Measurements from ENCODE around the gene MCF2. TPM values are rescaled to one million over a fixed set of nuclear protein-coding genes. Genes with fewer than 3 reads are reported as not detected.
"Not testable (repeated sequence)": the region's sequence is repeated elsewhere in the genome, so short reads cannot be mapped to it uniquely, and the experiment has no call there.

The MCF2 gene
- total RNA-seq, 4 donors from 2014 or later = 0.69 TPM; not detected in 3

DNA sequence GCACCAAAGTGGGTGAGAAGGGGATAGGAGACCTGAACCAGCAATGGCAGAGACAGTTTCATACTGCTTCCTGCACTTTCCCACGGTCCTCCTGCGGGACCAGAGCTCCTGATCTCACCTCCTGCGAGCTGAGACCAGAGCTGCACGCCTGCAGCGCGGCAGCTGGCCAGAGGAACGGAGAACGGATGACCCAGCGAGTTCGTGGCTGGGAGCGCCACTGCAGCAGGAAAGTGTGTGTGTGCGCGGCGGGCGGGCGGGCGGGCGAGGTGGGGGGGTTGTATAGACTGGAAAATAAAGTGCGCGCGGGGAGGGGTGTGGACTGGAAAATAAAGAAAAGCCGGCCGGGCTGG lies 16.5 kb downstream of the MCF2 start:
- intact Hi-C loops (cut with DNase I; ENCODE audit: low total_unique reads) = no loop called here
- H3K4me3 ChIP-seq = peak overlapping the region in 1 of 2 donors; percentile 24
- no peak overlapping the region for H3K27ac ChIP-seq
- TF ChIP-seq POLR2A (IDR thresholded peaks at IDR 0.05) = no peak
- TF ChIP-seq, protein P1, sequence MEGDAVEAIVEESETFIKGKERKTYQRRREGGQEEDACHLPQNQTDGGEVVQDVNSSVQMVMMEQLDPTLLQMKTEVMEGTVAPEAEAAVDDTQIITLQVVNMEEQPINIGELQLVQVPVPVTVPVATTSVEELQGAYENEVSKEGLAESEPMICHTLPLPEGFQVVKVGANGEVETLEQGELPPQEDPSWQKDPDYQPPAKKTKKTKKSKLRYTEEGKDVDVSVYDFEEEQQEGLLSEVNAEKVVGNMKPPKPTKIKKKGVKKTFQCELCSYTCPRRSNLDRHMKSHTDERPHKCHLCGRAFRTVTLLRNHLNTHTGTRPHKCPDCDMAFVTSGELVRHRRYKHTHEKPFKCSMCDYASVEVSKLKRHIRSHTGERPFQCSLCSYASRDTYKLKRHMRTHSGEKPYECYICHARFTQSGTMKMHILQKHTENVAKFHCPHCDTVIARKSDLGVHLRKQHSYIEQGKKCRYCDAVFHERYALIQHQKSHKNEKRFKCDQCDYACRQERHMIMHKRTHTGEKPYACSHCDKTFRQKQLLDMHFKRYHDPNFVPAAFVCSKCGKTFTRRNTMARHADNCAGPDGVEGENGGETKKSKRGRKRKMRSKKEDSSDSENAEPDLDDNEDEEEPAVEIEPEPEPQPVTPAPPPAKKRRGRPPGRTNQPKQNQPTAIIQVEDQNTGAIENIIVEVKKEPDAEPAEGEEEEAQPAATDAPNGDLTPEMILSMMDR (IDR thresholded peaks at IDR 0.05) = no peak
- H3K4me1 ChIP-seq = no peaks in the 10 kb centered on the region
- H3K9me3 ChIP-seq = no peaks in the 10 kb centered on the region
- H3K27me3 ChIP-seq = peaks cover 0 to 9% of the 10 kb centered on the region in 2 donors
- peaks cover 0 to 3% of the 10 kb centered on the region in 2 donors for H3K36me3 ChIP-seq
- DNase-seq = no peak

DNA sequence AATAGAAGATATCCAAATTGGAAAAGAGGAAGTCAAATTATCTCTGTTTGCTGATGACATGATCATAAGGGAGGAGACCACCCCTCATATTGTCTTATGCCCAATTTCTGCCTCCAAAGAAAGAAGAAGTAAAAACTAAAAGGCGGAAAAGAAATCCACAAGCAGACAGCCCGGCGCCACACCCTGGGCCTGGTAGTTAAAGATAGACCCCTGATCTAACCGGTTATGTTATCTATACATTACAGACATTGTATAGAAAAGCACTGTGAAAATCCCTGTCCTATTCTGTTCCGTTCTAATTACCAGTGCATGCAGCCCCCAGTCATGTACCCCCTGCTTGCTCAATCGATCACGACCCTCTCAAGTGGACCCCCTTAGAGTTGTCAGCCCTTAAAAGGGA lies 22.8 kb downstream of the MCF2 start:
- H3K4me3 ChIP-seq; H3K4me1 ChIP-seq; H3K27ac ChIP-seq; intact Hi-C loops (cut with DNase I; ENCODE audit: low total_unique reads); H3K9me3 ChIP-seq; DNase-seq; H3K27me3 ChIP-seq; H3K36me3 ChIP-seq: not testable (repeated sequence)

DNA sequence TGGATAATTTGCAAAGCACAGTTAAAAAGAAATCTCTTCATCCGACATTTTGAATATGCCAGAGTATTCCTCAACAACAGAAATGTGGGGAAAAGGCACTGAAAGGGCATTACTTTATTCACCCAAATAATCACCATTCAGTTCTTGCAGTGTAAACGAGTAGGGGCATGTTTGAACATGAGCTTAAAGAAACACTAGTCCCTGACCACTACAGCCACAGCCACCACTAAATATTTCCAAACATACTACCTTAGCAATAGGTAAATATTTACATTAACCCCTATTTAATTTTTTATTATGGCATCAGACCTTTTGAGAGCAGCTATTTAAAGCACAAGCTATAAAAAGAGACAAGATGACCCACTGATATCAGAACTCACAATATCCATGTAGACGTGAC lies 27.6 kb downstream of the MCF2 start:
- Histone ChIP-seq H3K27ac (no peak overlapping the region), H3K27me3 (no peaks in the 10 kb centered on the region), H3K4me3 (no peak overlapping the region), H3K4me1 (no peaks in the 10 kb centered on the region), H3K36me3 (no peaks in the 10 kb centered on the region), H3K9me3 (no peaks in the 10 kb centered on the region)
- intact Hi-C loops (cut with DNase I; ENCODE audit: low total_unique reads) = no loop called here
- DNase-seq = no peak
- TF ChIP-seq, protein P1 (IDR thresholded peaks at IDR 0.05) = no peak
- TF ChIP-seq POLR2A (IDR thresholded peaks at IDR 0.05) = no peak

DNA sequence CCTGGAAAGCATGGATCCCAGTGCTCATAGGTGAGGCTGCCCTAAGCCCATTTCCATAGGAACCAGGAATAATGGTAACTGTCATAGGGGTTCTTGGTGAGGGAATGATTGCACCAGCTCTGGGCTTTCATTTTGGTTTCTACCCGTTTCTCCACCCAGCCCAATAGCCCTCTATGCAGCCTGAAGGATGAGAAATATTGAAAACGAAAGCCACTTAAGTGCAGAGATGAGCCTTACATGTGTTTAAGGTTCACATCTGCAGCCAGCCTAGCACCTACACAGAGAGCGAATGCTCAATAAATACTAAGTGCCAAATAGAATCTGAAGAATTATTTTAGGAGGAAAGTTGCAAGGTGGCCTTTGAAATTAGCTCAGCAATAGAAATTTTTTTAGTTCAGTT lies 60.4 kb downstream of the MCF2 start:
- H3K9me3 ChIP-seq = no peaks in the 10 kb centered on the region
- no peaks in the 10 kb centered on the region for H3K36me3 ChIP-seq
- DNase-seq = no peak
- intact Hi-C loops (cut with DNase I; ENCODE audit: low total_unique reads) = no loop called here
- TF ChIP-seq, protein P1 (IDR thresholded peaks at IDR 0.05) = no peak
- no peak for TF ChIP-seq POLR2A (IDR thresholded peaks at IDR 0.05)
- peaks cover 0 to 4% of the 10 kb centered on the region in 2 donors for H3K27me3 ChIP-seq
- no peak overlapping the region for H3K27ac ChIP-seq
- no peak overlapping the region for H3K4me3 ChIP-seq
- H3K4me1 ChIP-seq = no peaks in the 10 kb centered on the region

DNA sequence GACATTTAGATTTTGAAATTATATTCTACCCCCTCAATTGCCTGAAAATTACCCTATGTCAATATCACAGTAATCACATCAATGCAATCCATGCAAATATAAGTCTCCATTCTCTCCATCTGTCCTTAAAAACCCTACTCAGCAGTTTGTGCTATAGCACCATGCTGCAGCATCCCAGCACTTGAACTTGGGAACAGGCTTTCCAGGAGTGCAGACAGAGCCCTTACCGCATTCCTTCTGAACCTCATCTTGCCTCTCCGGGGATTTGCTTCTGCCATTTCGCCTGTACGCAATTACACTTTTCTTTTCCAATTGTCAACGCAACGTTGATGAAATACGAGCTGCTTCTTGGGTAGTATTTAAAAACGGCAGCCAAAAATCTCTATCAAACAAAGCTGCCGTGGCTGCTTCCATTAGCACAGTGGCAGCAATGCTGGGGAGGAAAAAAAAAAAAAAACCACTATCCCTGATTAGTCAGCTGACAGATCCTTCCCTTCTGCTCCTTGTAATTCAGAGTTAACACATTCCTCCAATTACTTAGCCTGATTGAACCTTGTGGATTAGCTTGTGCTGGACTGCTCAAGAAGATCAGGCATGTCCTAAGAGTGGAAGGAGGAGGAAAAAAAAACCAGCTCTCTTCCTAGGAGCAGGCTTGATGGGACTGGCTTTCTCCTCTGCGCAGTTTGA lies 65.6 kb downstream of the MCF2 start:
- no peaks in the 10 kb centered on the region for H3K4me1 ChIP-seq
- no peak for DNase-seq
- H3K27ac ChIP-seq = no peak overlapping the region
- H3K36me3 ChIP-seq = no peaks in the 10 kb centered on the region
- intact Hi-C loops (cut with DNase I; ENCODE audit: low total_unique reads) = no loop called here
- no peaks in the 10 kb centered on the region for H3K9me3 ChIP-seq
- TF ChIP-seq, protein P1 (IDR thresholded peaks at IDR 0.05) = no peak
- no peak for TF ChIP-seq POLR2A (IDR thresholded peaks at IDR 0.05)
- H3K4me3 ChIP-seq = no peak overlapping the region
- peaks cover 0 to 4% of the 10 kb centered on the region in 2 donors for H3K27me3 ChIP-seq

DNA sequence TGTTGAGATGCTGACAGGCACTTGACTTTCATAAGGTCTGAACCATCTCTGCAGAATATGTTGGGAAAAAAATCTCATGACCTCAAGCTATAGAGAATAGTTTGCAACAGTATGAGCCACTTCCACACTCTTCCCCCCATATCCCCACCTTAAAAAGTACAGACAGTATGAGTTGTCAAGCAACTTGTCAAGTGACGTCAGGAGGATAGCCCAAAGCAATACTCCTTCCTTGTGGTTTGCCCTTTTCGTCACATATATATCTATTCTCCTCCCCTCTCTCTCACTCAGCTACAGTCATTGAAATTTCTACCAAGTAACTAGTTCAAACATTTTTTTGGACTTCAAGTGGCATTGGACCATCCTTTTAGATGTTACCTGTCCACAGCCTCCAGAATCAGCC lies 67.7 kb downstream of the MCF2 start:
- Histone ChIP-seq H3K4me1 (no peaks in the 10 kb centered on the region), H3K4me3 (no peak overlapping the region), H3K27ac (no peak overlapping the region), H3K27me3 (peaks cover 0 to 4% of the 10 kb centered on the region in 2 donors), H3K36me3 (no peaks in the 10 kb centered on the region), H3K9me3 (no peaks in the 10 kb centered on the region)
- intact Hi-C loops (cut with DNase I; ENCODE audit: low total_unique reads) = no loop called here
- TF ChIP-seq, protein P1 (IDR thresholded peaks at IDR 0.05) = no peak
- TF ChIP-seq POLR2A (IDR thresholded peaks at IDR 0.05) = no peak
- DNase-seq = no peak

All from uterus (tissue), 4 donors.